GOT3 (cell line): ENCODE data around the gene ACER2.

Experiments
- DNase-seq: peaks from one replicate; lab custom pipeline; 2025; ENCODE audit warnings: mixed read lengths; lab: John Stamatoyannopoulos, UW

Gene ACER2

GRCh38 chr9:19456426-19456825 is 47.6 kb downstream of the ACER2 start:
- DNase-seq = no peak

- peak; percentile 3 for DNase-seq
Observed at GRCh38 chr9:19456996-19457692, 48.3 kb downstream of the ACER2 start.

GRCh38 chr9:19457693-19458009 is 48.8 kb downstream of the ACER2 start:
- DNase-seq = no peak

DNA sequence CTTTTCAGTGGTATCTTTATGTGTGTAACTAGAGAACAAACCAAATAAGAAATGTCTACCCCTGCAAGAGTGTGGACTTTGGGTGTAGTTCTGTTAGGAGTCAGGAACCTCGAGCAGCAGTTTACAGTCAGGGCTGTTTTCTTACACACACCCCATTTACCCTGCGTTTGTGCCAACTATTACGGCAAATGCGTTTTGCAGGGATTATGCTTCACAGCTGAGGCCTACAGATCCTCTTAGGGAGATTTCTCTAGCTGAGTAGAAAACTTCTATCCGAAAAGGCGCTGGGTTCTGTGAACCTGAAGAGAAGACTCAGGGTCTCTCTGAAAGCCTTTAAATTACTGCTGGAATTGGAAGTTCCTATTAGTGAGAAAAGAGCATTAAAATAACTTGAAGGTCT is 51.4 kb downstream of the ACER2 start:
- no peak for DNase-seq

GRCh38 chr9:19461135-19461534 is 52.3 kb downstream of the ACER2 start:
- no peak for DNase-seq

DNA sequence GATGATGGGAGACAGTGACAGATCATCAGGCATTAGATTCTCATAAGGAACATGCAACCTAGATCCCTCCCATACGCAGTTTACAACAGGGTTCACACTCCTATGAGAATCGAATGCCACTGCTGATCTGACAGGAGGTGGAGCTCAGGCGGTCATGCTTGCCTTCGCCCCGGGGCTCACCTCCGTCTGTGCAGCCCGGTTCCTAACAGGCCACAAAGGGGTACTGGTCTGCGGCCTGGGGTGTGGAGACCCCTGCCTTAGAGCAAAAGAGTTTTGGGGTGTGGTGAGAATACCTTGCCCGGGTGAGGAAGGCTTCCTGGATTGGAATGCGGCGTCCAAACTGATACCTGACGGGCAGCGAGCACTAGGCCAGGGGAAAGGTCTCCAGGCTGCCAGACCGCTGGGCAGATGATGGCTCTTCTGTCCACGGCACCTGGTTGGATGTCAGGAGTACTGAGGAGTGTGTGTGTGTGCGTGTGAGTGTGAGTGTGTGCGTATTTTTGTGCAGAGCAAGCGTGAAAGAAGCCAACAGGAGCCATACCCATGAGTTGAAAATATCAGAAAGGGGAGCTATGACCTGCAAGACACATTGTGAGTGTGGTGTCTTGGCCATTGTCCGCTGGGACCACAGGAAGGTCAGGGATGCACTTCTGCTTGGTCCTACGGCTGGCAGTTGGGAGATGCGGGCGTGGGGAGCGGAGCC is 55.4 kb downstream of the ACER2 start:
- DNase-seq = no peak

- peak; percentile 41 for DNase-seq
Observed at GRCh38 chr9:19464764-19465585, 56.2 kb downstream of the ACER2 start.

- DNase-seq = no peak
Observed at GRCh38 chr9:19465586-19466279, 56.9 kb downstream of the ACER2 start.

DNA sequence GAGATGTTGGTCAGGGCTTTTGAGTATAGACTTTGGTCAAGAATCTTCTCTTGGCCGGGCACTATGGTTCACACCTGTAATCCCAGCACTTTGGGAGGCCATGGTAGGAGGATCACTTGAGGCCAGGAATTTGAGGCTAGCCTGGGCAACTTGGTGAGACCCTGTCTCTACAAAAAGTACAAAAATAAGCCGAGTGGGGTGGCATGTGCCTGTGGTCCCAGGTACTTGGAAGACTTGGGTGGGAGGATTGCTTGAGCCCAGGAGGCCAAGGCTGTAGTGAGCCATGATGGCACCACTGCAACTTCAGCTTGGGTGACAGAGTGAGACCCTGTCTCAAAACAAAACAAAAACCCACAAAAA is 57.5 kb downstream of the ACER2 start:
- DNase-seq = no peak

GRCh38 chr9:19469271-19469670 is 60.5 kb downstream of the ACER2 start:
- no peak for DNase-seq

- DNase-seq = no peak
Observed at GRCh38 chr9:19470567-19470966, 61.8 kb downstream of the ACER2 start.

DNA sequence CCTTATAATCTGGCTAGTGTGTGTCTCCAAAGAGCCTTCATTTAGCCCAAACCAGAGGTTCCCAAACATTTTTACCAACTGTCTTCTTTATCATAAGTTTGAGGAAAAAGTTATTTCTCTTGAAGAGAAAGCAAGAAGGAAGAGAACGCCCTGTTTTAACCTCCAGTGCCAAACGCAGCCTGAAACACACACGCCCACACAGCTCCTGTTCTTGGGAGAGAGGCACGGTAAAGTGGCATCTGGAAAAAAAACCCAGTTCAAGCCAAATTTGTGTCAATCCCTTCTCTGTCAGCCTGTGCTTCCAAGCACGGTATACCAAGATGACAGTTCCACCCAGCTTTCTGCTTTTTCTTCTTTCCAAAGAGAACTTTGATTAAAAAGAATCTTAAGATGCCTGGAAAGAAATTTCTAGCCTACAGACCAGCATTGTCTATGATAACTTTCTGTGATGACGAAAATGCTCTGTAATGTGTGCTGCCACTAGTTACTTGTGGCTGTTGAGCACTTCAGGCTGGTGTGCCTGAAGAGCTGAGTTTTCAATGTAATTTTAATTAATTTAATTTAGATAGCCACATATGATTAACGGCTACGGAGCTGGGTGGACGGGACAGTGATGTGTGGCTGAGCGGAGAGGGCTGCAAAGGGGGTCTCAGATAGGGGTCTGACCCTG is 62.3 kb downstream of the ACER2 start:
- no peak for DNase-seq

DNA sequence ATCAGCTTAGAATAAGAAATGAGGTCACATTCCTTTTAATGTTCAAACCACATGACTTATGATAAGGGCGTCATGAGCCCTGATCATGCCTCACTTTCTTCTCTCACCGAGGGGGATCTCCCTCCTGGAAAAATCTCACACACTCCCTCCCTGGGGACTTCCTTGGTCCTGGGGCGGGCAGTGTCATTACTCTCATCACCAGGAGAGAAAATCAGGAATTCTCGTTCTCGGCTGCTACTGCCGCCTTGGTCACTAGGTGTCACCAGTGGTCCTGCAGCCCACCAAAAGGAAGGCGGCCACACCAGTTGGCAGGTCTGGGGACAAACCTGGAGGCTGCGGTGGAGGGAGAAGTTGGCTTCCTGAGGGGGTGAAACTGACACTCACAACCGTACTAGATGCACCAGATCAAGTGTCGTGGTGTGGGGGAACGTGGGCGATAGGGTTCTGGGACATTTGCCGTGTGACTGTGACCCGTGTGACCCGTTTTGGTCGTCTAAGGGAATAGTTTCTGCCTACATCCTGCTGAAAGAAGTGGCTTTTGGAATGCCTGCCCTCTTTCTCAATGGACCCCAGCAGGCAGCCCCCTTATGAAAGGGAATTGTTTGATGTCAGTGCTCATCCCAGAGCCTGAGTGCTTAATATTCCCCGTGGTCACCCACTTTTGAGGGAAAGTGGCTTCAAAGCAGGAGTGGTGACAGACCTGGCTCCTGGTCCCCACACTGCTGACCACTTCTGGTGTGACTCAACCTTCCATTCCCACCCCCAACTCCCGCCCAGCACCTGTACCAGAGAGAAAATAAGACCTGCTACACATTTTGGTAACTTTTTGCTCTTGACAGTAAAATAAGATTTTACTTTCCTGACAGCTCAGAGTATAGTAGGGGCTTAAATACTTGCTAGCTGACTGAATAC is 63.2 kb downstream of the ACER2 start:
- no peak for DNase-seq

- DNase-seq = no peak
Observed at GRCh38 chr9:19473605-19474004, 64.8 kb downstream of the ACER2 start.

DNA sequence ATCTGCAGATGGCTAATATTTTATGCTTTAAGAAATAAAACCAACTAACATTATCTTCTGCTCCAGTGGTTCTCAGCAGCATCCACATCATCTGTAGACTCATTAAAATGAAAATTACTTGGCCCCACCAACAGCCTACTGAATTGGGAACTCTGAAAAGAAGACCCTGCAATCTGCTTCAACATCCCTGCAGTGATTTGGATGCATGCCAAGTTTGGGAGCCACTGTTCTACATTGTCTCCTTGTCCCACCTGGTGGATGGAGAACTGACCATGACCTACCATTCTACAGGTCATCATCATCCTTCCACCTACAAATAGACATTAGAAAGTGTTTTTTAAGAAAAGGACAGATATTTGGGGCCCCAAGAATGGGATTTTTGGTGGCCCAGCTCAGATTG is 71.1 kb downstream of the ACER2 start:
- no peak for DNase-seq

DNA sequence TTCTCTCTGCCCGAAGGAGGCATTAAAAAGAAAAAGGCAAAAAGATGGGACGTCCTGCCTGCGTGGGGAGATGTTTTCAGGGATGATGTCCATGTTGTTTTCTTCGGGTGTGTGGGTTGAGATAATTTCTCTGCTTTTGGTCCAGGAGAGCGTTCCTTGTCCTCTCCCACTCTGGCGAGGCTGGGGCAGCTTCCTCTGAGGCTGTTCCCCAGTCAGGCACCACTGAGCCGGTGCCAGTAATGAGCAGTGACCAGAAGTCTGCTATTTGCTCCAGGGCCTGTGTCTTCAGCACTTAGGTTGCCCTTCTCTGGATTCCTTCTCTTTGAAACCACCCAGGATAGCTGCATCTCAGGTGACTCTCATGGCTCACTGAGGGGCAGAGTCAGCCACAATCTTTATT is 71.5 kb downstream of the ACER2 start:
- DNase-seq = no peak

GRCh38 chr9:19481121-19481870 is 72.5 kb downstream of the ACER2 start:
- no peak for DNase-seq

GRCh38 chr9:19481971-19482404 is 73.2 kb downstream of the ACER2 start:
- DNase-seq = no peak

DNA sequence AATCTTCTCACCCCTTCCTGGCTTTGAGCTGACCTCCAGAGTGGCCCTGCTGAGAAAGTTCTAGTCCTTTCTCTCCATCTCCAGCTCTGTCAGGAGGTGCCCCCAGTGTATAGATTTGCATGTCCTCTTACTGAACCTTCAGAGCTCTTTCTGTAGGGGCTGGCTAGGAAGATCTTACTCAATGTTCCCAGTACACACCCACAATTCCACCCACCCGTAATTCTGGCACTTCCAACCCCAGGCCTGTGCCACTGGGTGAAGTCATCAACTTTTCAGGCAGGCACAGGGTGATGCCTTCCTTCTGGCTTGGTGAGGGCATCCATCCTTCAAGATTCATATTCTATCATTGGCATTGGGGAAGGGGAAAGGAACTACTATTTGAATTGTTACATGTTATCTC is 75.9 kb downstream of the ACER2 start:
- DNase-seq = no peak

- DNase-seq = no peak
Observed at GRCh38 chr9:19485193-19485592, 76.4 kb downstream of the ACER2 start.
